A673 (cell line): ENCODE data around the gene ALDH2. TPM values are rescaled to one million over a fixed set of nuclear protein-coding genes. Genes with fewer than 3 reads are reported as not detected.
"Not testable (repeated sequence)": the region's sequence is repeated elsewhere in the genome, so short reads cannot be mapped to it uniquely, and the experiment has no call there.

ENCODE experiments used
- BruUV-seq: library from RNA; stranded (reverse); fragments of 400-500 nt; replicated peaks from 2 replicates; lab custom pipeline; 2021; lab: Mats Ljungman, UMichigan
- CTCF ChIA-PET: fragments of 300-600 bp; sonication (Branson Sonifier 250); formaldehyde crosslinking; loops from one replicate; lab custom pipeline; 2022; ENCODE audit warnings: antibody characterized with exemption; lab: Charles Lee
- POLR2A ChIA-PET: fragments of 300-600 bp; sonication (Branson Sonifier 250); formaldehyde crosslinking; loops from one replicate; lab custom pipeline; 2022; ENCODE audit warnings: antibody characterized with exemption; ENCODE audit not compliant: low non-redundant PET; lab: Charles Lee
- DNase-seq: peaks from one replicate; pipeline ENCODE4 v3.0.0-alpha.2; 2015; ENCODE audit warnings: low spot score
- H3K27ac ChIP-seq: fragments of 200-600 bp; sonication (generic); 2 replicates; pipeline ENCODE4 v1.5.1; 2016; ENCODE audit warnings: mixed run types, low read depth, mild to moderate bottlenecking, mixed read lengths, antibody characterized with exemption, low read length; ENCODE audit not compliant: poor library complexity, severe bottlenecking
- H3K27me3 ChIP-seq: fragments of 200-600 bp; sonication (generic); replicated peaks from 2 replicates; pipeline ENCODE4 v1.6.1; 2017; ENCODE audit warnings: mixed run types, low read depth, mild to moderate bottlenecking, mixed read lengths, antibody characterized with exemption, low read length; ENCODE audit not compliant: insufficient read depth, poor library complexity
- H3K36me3 ChIP-seq: fragments of 200-600 bp; sonication (generic); 2 replicates; pipeline ENCODE4 v1.6.1; 2016; ENCODE audit warnings: mixed run types, mild to moderate bottlenecking, mixed read lengths, antibody characterized with exemption, low read length; ENCODE audit not compliant: insufficient read depth, poor library complexity, severe bottlenecking
- H3K4me1 ChIP-seq: fragments of 200-600 bp; sonication (generic); 2 replicates; pipeline ENCODE4 v1.6.1; 2017; ENCODE audit warnings: mixed run types, mild to moderate bottlenecking, mixed read lengths, antibody characterized with exemption, low read length; ENCODE audit not compliant: insufficient read depth, poor library complexity, severe bottlenecking
- H3K4me3 ChIP-seq: fragments of 200-600 bp; sonication (generic); 2 replicates; pipeline ENCODE4 v1.5.1; 2016; ENCODE audit warnings: low read depth, mixed run types, mild to moderate bottlenecking, mixed read lengths, low read length; ENCODE audit not compliant: poor library complexity, severe bottlenecking
- H3K9me3 ChIP-seq: fragments of 200-600 bp; sonication (generic); 2 replicates; pipeline ENCODE4 v1.6.1; 2016; ENCODE audit warnings: mixed run types, low read depth, mild to moderate bottlenecking, mixed read lengths, antibody characterized with exemption, low read length; ENCODE audit not compliant: poor library complexity, severe bottlenecking
- CTCF ChIP-seq: fragments of 300-800, 200-600 bp; sonication (generic); conservative IDR thresholded peaks from 2 replicates; pipeline ENCODE4 v1.5.1; 2017; ENCODE audit warnings: low read depth, mild to moderate bottlenecking, antibody characterized with exemption, low read length, moderate library complexity, mixed read lengths
- EZH2 ChIP-seq: fragments of 200-600 bp; sonication (generic); IDR thresholded peaks from 2 replicates; pipeline ENCODE4 v1.6.1; 2017; ENCODE audit warnings: borderline replicate concordance, low read depth, mild to moderate bottlenecking, mixed read lengths, antibody characterized with exemption, low read length; ENCODE audit not compliant: poor library complexity, severe bottlenecking
- intact Hi-C: fragments of 100-400 bp; cut with micrococcal nuclease; formaldehyde crosslinking; loops from one replicate; pipeline ENCODE4 v1.10.0; 2022; ENCODE audit not compliant: unreplicated experiment
- total RNA-seq: library from RNA; stranded (reverse); gene quantifications from 2 replicates; pipeline ENCODE4 v1.2.3, GENCODE V29; 2021

The ALDH2 gene
- total RNA-seq, 1 experiment from 2014 or later = 24.5 TPM

GRCh38 chr12:111822886-111823285 is 56.2 kb downstream of the ALDH2 start:
- TF ChIP-seq EZH2 = no peak
- TF ChIP-seq CTCF = no peak
- Histone ChIP-seq H3K4me3 (no peak overlapping the region), H3K9me3 (no peaks in the 10 kb centered on the region), H3K27ac (no peak overlapping the region), H3K36me3 (no peaks in the 10 kb centered on the region), H3K4me1 (no peaks in the 10 kb centered on the region), H3K27me3 (no peaks in the 10 kb centered on the region)
- CTCF ChIA-PET = no interaction called here
- POLR2A ChIA-PET = interaction anchor here (0.6 kb wide), 1 partner anchor 78 kb away, joined by 3 read pairs; no protein-coding TSS in a partner anchor
- BruUV-seq = no TSS peak
- no peak for DNase-seq
- intact Hi-C loops = loop anchor here (10.0 kb wide), 1 partner anchor 592 kb away; the partner anchor contains the start of gene PTPN11

GRCh38 chr12:111823891-111824290 is 57.2 kb downstream of the ALDH2 start:
- H3K4me3 ChIP-seq = no peak overlapping the region
- no peak overlapping the region for H3K27ac ChIP-seq
- no peaks in the 10 kb centered on the region for H3K27me3 ChIP-seq
- BruUV-seq = no TSS peak
- TF ChIP-seq EZH2 = no peak
- TF ChIP-seq CTCF = no peak
- H3K9me3 ChIP-seq = no peaks in the 10 kb centered on the region
- ChIA-PET POLR2A (no interaction called here), CTCF (no interaction called here)
- H3K36me3 ChIP-seq = no peaks in the 10 kb centered on the region
- intact Hi-C loops = loop anchor here (10.0 kb wide), 1 partner anchor 591 kb away; the partner anchor contains the start of gene PTPN11
- DNase-seq = no peak
- H3K4me1 ChIP-seq = no peaks in the 10 kb centered on the region

- BruUV-seq, POLR2A ChIA-PET, H3K27ac ChIP-seq, H3K4me1 ChIP-seq, CTCF ChIA-PET, H3K4me3 ChIP-seq, H3K9me3 ChIP-seq, H3K36me3 ChIP-seq, H3K27me3 ChIP-seq: not testable (repeated sequence)
- intact Hi-C loops = loop anchor here (10.0 kb wide), 1 partner anchor 590 kb away; the partner anchor contains the start of gene PTPN11
- peak; percentile 63 for TF ChIP-seq CTCF
- peak; percentile 30 for DNase-seq
Observed at GRCh38 chr12:111824312-111824711, 57.6 kb downstream of the ALDH2 start.
